Stomach smooth muscle (tissue), 2 donors: ENCODE results near the gene METTL8.

Experiments
- H3K27ac ChIP-seq: one replicate; pipeline ENCODE4 v1.7.0; 2013; ENCODE audit warnings: mild to moderate bottlenecking, low read length, inconsistent platforms
- H3K27me3 ChIP-seq, 2 donors: one replicate each; pipeline ENCODE4 v1.7.0; 2013; ENCODE audit warnings: low read length in 2 of 2; ENCODE audit not compliant: insufficient read depth in 2 of 2, control insufficient read depth in 1 of 2
- H3K36me3 ChIP-seq, 2 donors: one replicate each; pipeline ENCODE4 v1.7.0; 2013; ENCODE audit warnings: low read length in 2 of 2; ENCODE audit not compliant: control insufficient read depth in 2 of 2, insufficient read depth in 2 of 2
- H3K4me1 ChIP-seq: one replicate; pipeline ENCODE4 v1.7.0; 2013; ENCODE audit warnings: low read length; ENCODE audit not compliant: control insufficient read depth, insufficient read depth
- H3K4me3 ChIP-seq, 2 donors: one replicate each; pipeline ENCODE4 v1.7.0; 2013; ENCODE audit warnings: low read length in 2 of 2
- H3K9ac ChIP-seq, 2 donors: one replicate each; pipeline ENCODE4 v1.7.0; 2013; ENCODE audit warnings: low read length in 2 of 2, mild to moderate bottlenecking in 1 of 2
- H3K9me3 ChIP-seq, 2 donors: one replicate each; pipeline ENCODE4 v1.7.0; 2013; ENCODE audit warnings: low read length in 2 of 2; ENCODE audit not compliant: control insufficient read depth in 2 of 2
- donor health status: healthy.
- donor health status: Pancreatic carcinoma.

METTL8 gene

DNA sequence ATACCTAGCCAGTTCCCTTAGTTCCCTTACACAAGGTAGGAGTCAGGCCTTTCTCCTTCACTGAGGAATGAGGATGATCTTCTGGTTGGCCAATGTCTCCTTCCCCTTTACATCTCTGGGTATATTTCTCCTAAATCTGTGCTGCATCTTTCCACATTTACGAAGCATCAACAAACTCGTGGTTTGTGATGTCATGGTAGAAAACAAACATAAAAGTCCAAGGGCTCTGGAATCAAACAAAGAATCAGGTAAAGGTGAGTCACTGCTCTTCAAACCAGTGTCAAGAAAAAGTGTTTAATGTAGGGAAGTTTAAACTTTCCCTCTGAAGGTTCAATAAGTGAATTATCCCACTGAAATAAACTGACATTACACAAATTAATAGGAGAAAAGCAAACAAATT lies 122.9 kb downstream of the METTL8 start:
- H3K4me1 ChIP-seq: peaks cover 3% of the 10 kb centered on the region
- no peak overlapping the region for H3K27ac ChIP-seq
- H3K4me3 ChIP-seq: no peak overlapping the region
- H3K9ac ChIP-seq: no peak overlapping the region
- H3K36me3 ChIP-seq: peaks cover 0 to 4% of the 10 kb centered on the region in 2 donors
- H3K27me3 ChIP-seq: no peaks in the 10 kb centered on the region
- peaks cover 0 to 2% of the 10 kb centered on the region in 2 donors for H3K9me3 ChIP-seq

DNA sequence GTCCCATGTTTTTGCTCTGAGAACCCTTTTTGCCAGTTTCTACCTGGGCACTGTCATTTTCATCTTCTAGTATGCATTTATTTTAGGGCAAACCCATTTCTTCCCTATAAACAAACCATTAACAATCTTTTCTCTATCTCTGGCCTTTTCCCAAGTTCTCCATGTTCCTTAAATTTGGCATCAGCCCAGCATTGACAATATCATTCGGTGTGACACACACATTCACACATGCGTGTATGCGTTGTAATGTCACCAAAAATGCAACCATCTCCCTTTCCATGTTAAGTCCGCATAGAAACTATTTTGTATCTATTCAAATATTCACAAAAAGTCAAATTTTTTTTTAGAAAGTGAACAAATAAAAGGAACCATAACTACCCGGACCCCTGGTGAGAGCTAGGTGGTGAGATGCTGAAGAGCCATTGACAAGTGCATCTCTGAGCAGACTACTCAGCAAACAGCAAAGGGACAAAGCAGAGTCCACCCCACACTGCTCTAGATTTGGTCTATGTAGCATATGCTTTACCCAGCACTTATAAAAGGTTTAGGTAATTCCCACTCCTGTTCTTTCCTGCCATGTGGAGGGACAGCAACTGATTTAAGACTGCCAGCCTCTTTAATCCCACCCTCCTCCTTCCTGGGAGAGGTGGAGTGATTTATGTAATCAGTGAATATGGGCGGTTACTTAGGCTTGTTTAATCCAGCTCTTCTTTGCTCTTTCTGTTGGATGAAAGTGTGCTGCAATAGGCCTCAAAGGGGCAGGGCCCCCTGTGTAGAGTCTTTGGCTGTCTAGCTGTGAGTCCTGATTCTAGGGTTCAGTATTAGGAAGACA lies 124.1 kb downstream of the METTL8 start:
- Histone ChIP-seq H3K4me1 (no peaks in the 10 kb centered on the region), H3K27me3 (no peaks in the 10 kb centered on the region), H3K4me3 (no peak overlapping the region), H3K36me3 (peaks cover 0 to 4% of the 10 kb centered on the region in 2 donors), H3K9me3 (peaks cover 0 to 2% of the 10 kb centered on the region in 2 donors), H3K9ac (no peak overlapping the region), H3K27ac (no peak overlapping the region)

- peaks cover 0 to 4% of the 10 kb centered on the region in 2 donors for H3K36me3 ChIP-seq
- no peak overlapping the region for H3K27ac ChIP-seq
- H3K9ac ChIP-seq: no peak overlapping the region
- H3K27me3 ChIP-seq: no peaks in the 10 kb centered on the region
- no peaks in the 10 kb centered on the region for H3K4me1 ChIP-seq
- H3K9me3 ChIP-seq: peaks cover 0 to 2% of the 10 kb centered on the region in 2 donors
- H3K4me3 ChIP-seq: no peak overlapping the region
Measured at GRCh38 chr2:171308280-171309054, 125.3 kb downstream of the METTL8 start.

- no peaks in the 10 kb centered on the region for H3K4me1 ChIP-seq
- H3K27me3 ChIP-seq: no peaks in the 10 kb centered on the region
- no peak overlapping the region for H3K9ac ChIP-seq
- H3K27ac ChIP-seq: no peak overlapping the region
- H3K9me3 ChIP-seq: peaks cover 0 to 2% of the 10 kb centered on the region in 2 donors
- H3K36me3 ChIP-seq: peaks cover 0 to 4% of the 10 kb centered on the region in 2 donors
- no peak overlapping the region for H3K4me3 ChIP-seq
Measured at GRCh38 chr2:171307560-171307959, 126.2 kb downstream of the METTL8 start.

- Histone ChIP-seq H3K4me3 (no peak overlapping the region), H3K9ac (no peak overlapping the region), H3K4me1 (peaks cover 3% of the 10 kb centered on the region), H3K27me3 (no peaks in the 10 kb centered on the region), H3K36me3 (no peaks in the 10 kb centered on the region), H3K9me3 (no peaks in the 10 kb centered on the region), H3K27ac (no peak overlapping the region)
Measured at GRCh38 chr2:171297956-171298355, 135.8 kb downstream of the METTL8 start.

DNA sequence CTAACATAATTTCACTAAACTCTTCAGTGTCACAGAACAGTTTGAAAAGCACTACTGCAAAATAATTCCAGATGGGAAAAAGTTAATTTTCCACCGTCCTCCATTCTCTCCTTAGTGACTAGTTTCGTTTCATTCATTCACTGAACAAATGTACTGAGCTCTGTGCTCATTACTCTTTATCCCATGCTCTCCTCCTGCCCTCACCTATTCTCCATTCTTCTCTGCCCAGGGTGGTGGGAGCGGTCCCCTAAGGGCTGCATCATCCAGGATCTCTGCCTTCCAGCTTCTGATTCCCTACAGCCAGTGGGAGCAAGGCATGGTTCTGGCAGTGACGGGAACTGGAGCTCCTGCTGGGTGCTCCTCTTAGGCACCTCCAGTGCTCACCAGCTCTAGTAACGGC lies 139.2 kb downstream of the METTL8 start:
- Histone ChIP-seq H3K4me1 (peaks cover 5% of the 10 kb centered on the region), H3K27ac (no peak overlapping the region), H3K4me3 (no peak overlapping the region), H3K9ac (no peak overlapping the region), H3K27me3 (no peaks in the 10 kb centered on the region), H3K9me3 (no peaks in the 10 kb centered on the region), H3K36me3 (no peaks in the 10 kb centered on the region)

GRCh38 chr2:171293661-171294060 lies 140.1 kb downstream of the METTL8 start:
- peaks cover 5% of the 10 kb centered on the region for H3K4me1 ChIP-seq
- H3K4me3 ChIP-seq: no peak overlapping the region
- no peaks in the 10 kb centered on the region for H3K9me3 ChIP-seq
- no peak overlapping the region for H3K27ac ChIP-seq
- no peaks in the 10 kb centered on the region for H3K36me3 ChIP-seq
- no peak overlapping the region for H3K9ac ChIP-seq
- H3K27me3 ChIP-seq: no peaks in the 10 kb centered on the region

DNA sequence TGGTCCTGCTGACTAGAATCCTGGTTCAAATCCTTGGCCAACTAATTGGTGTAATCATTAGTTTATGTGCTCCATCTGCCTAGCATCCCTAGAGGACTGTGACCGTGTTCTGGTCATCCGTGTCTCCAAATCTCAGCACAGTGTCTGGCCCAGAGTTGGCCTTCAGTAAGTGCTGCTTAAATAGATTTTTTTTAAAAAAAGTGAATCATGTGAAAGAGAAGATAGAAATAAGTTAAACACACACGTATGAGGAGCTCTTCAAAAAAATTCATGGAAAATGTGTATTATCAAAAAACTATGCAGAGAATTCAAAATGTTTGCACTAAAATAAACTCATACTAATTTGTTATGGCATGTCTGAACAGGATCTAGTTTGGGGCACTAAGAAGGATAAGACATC lies 143.8 kb downstream of the METTL8 start:
- Histone ChIP-seq H3K4me3 (no peak overlapping the region), H3K36me3 (no peaks in the 10 kb centered on the region), H3K27ac (no peak overlapping the region), H3K9me3 (no peaks in the 10 kb centered on the region), H3K4me1 (peaks cover 2% of the 10 kb centered on the region), H3K9ac (no peak overlapping the region), H3K27me3 (no peaks in the 10 kb centered on the region)

DNA sequence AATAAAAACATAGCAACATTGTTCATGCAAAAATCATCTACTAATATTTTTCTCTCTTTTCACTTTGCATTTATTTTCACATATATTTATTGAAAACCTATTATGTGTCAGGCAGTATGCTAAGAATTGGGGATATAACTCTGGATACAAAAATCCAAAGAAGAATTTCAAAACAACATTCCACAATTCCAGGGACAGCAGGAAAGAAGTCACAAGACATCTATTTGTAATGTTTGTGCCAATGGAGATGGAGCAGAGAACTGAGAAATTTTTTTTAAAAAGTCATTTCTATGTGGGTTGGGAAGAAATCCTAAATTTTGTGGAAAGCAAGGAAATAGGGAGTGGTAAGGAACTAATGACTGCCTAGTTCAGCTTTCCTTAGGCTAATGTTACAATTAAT lies 144.5 kb downstream of the METTL8 start:
- no peak overlapping the region for H3K4me3 ChIP-seq
- peaks cover 2% of the 10 kb centered on the region for H3K4me1 ChIP-seq
- no peaks in the 10 kb centered on the region for H3K27me3 ChIP-seq
- no peaks in the 10 kb centered on the region for H3K9me3 ChIP-seq
- H3K27ac ChIP-seq: no peak overlapping the region
- H3K9ac ChIP-seq: no peak overlapping the region
- H3K36me3 ChIP-seq: no peaks in the 10 kb centered on the region

DNA sequence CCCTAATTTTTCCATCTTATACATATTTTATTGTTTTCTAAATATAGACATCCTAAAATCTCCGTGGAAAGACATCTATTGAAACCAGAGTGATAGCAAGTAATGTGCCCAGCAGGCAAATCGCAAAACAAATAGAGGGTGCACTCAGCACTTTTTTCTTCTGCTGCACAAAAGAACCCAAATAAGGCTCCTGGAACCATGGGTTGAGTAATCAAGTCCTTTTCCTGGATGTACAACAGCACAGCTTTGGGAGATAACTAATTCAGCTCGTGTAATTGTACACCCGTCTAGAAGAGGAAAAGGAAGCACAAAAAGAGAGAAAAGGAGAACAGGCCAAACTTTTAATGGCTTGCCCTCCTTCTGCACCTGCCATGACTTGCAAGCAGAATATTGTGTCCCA lies 146.2 kb downstream of the METTL8 start:
- no peak overlapping the region for H3K4me3 ChIP-seq
- no peaks in the 10 kb centered on the region for H3K9me3 ChIP-seq
- no peak overlapping the region for H3K9ac ChIP-seq
- H3K36me3 ChIP-seq: no peaks in the 10 kb centered on the region
- no peaks in the 10 kb centered on the region for H3K27me3 ChIP-seq
- no peak overlapping the region for H3K27ac ChIP-seq
- H3K4me1 ChIP-seq: peaks cover 2% of the 10 kb centered on the region
